ENCODE data around the gene FFAR2. TPM values are rescaled to one million over a fixed set of nuclear protein-coding genes. Genes with fewer than 3 reads are reported as not detected.

FFAR2 gene
- total RNA-seq, 4 donors from 2014 or later = 0.80 to 1.8 (median 1.0) TPM; not detected in 1

GRCh38 chr19:35497406-35497805 is 49.3 kb downstream of the FFAR2 start:
- no peak overlapping the region for H3K4me3 ChIP-seq
- no peaks in the 10 kb centered on the region for H3K9me3 ChIP-seq
- no peak overlapping the region for H3K27ac ChIP-seq
- no peak for DNase-seq
- H3K27me3 ChIP-seq = no peaks in the 10 kb centered on the region
- H3K4me1 ChIP-seq = no peaks in the 10 kb centered on the region
- TF ChIP-seq POLR2A (IDR thresholded peaks at IDR 0.05) (no peak), CTCF (IDR thresholded peaks at IDR 0.05) (no peak)
- no peaks in the 10 kb centered on the region for H3K36me3 ChIP-seq

GRCh38 chr19:35498220-35498619 is 50.2 kb downstream of the FFAR2 start:
- no peak overlapping the region for H3K4me3 ChIP-seq
- no peak for DNase-seq
- H3K9me3 ChIP-seq = no peaks in the 10 kb centered on the region
- no peaks in the 10 kb centered on the region for H3K4me1 ChIP-seq
- no peak for TF ChIP-seq POLR2A (IDR thresholded peaks at IDR 0.05)
- TF ChIP-seq CTCF (IDR thresholded peaks at IDR 0.05) = no peak
- no peaks in the 10 kb centered on the region for H3K27me3 ChIP-seq
- no peaks in the 10 kb centered on the region for H3K36me3 ChIP-seq
- H3K27ac ChIP-seq = no peak overlapping the region

- H3K9me3 ChIP-seq = no peaks in the 10 kb centered on the region
- DNase-seq = no peak
- H3K36me3 ChIP-seq = no peaks in the 10 kb centered on the region
- no peaks in the 10 kb centered on the region for H3K27me3 ChIP-seq
- no peak overlapping the region for H3K27ac ChIP-seq
- no peak overlapping the region for H3K4me3 ChIP-seq
- H3K4me1 ChIP-seq = no peaks in the 10 kb centered on the region
- TF ChIP-seq CTCF (IDR thresholded peaks at IDR 0.05) = no peak
- TF ChIP-seq POLR2A (IDR thresholded peaks at IDR 0.05) = no peak
Observed at GRCh38 chr19:35498984-35499527, 51.0 kb downstream of the FFAR2 start.

GRCh38 chr19:35500611-35501010 is 52.6 kb downstream of the FFAR2 start:
- H3K27me3 ChIP-seq = no peaks in the 10 kb centered on the region
- H3K9me3 ChIP-seq = no peaks in the 10 kb centered on the region
- no peak overlapping the region for H3K4me3 ChIP-seq
- no peak for DNase-seq
- H3K36me3 ChIP-seq = no peaks in the 10 kb centered on the region
- H3K27ac ChIP-seq = no peak overlapping the region
- H3K4me1 ChIP-seq = no peaks in the 10 kb centered on the region
- no peak for TF ChIP-seq POLR2A (IDR thresholded peaks at IDR 0.05)
- no peak for TF ChIP-seq CTCF (IDR thresholded peaks at IDR 0.05)

Small RNA genes lying within 50 kb of the gene (small RNA-seq; reads per million reads assigned to genes)
- 0 reads per million in 2 donors for gene RN7SL491P

Other genes with a start within 250 kb of the FFAR2 start
- not detected for gene FAM187B, start 219.5 kb upstream of the FFAR2 start, total RNA-seq
- gene LSR, start 199.3 kb upstream of the FFAR2 start, total RNA-seq = 100 to 1,000 TPM in 3 of 4 donors, 10 to 100 TPM in 1; 28.9 to 214 (median 188) TPM
- 100 to 1,000 TPM; 112 to 201 (median 142) TPM for gene USF2, start 179.3 kb upstream of the FFAR2 start, total RNA-seq
- gene HAMP, start 165.7 kb upstream of the FFAR2 start, total RNA-seq = not detected
- 1 to 10 TPM in 1 of 4 donors, not detected in 3; 3.8 TPM for gene MAG, start 156.1 kb upstream of the FFAR2 start, total RNA-seq
- 100 to 1,000 TPM in 1 of 4 donors, 10 to 100 TPM in 2, not detected in 1; 10.9 to 207 (median 15.7) TPM for gene CD22, start 119.1 kb upstream of the FFAR2 start, total RNA-seq
- gene FFAR1, start 100.4 kb upstream of the FFAR2 start, total RNA-seq = 1 to 10 TPM in 1 of 4 donors, under 1 TPM in 1, not detected in 2; 0.66 to 1.6 TPM
- 1 to 10 TPM in 1 of 4 donors, not detected in 3; 1.1 TPM for gene FFAR3, start 89.8 kb upstream of the FFAR2 start, total RNA-seq
- gene GPR42, start 77.2 kb upstream of the FFAR2 start, total RNA-seq = under 1 TPM in 1 of 4 donors, not detected in 3; 0.70 TPM
- gene KRTDAP, start 42.2 kb downstream of the FFAR2 start, total RNA-seq = not detected
- 10 to 100 TPM in 2 of 4 donors, 1 to 10 TPM in 1, not detected in 1; 1.9 to 29.7 (median 10.7) TPM for gene DMKN, start 65.4 kb downstream of the FFAR2 start, total RNA-seq
- 1 to 10 TPM in 1 of 4 donors, not detected in 3; 1.0 TPM for gene SBSN, start 80.1 kb downstream of the FFAR2 start, total RNA-seq
- under 1 TPM in 1 of 4 donors, not detected in 3; 0.54 TPM for gene GAPDHS, start 85.2 kb downstream of the FFAR2 start, total RNA-seq
- 10 to 100 TPM; 34.9 to 59.4 (median 50.9) TPM for gene TMEM147, start 97.4 kb downstream of the FFAR2 start, total RNA-seq
- gene ATP4A, start 115.4 kb downstream of the FFAR2 start, total RNA-seq = not detected
- gene PMIS2, start 137.9 kb downstream of the FFAR2 start, total RNA-seq = not detected
- 10 to 100 TPM in 2 of 4 donors, 1 to 10 TPM in 2; 2.8 to 42.9 (median 8.3) TPM for gene HAUS5, start 164.5 kb downstream of the FFAR2 start, total RNA-seq
- gene RBM42, start 180.8 kb downstream of the FFAR2 start, total RNA-seq = 10 to 100 TPM; 57.3 to 64.4 (median 63.1) TPM
- gene ETV2, start 193.5 kb downstream of the FFAR2 start, total RNA-seq = 1 to 10 TPM in 2 of 4 donors, not detected in 2; 1.6 to 1.8 TPM
- 100 to 1,000 TPM; 462 to 930 (median 787) TPM for gene COX6B1, start 200.1 kb downstream of the FFAR2 start, total RNA-seq
- not detected for gene UPK1A, start 218.3 kb downstream of the FFAR2 start, total RNA-seq

Measured in Peyer's patch (tissue), 4 donors.